Smooth muscle cell (in vitro differentiated cells): ENCODE measurements around the gene NR5A1. TPM values are rescaled to one million over a fixed set of nuclear protein-coding genes. Genes with fewer than 3 reads are reported as not detected.

Experiments used
- DNase-seq: peaks from one replicate; lab custom pipeline; 2025; ENCODE audit not compliant: unreplicated experiment; lab: John Stamatoyannopoulos, UW
- H2AFZ ChIP-seq: fragments of 200-600 bp; sonication (generic); 2 replicates; pipeline ENCODE4 v1.6.0; 2016; ENCODE audit warnings: antibody characterized with exemption, low read depth, mild to moderate bottlenecking
- H3F3A ChIP-seq: fragments of 200-600 bp; sonication (generic); 2 replicates; pipeline ENCODE4 v1.6.0; 2017; ENCODE audit warnings: antibody characterized with exemption, low read depth
- H3K27ac ChIP-seq: fragments of 200-600 bp; sonication (generic); 2 replicates; pipeline ENCODE4 v1.5.1; 2016; ENCODE audit warnings: low read depth, mild to moderate bottlenecking
- H3K27me3 ChIP-seq: fragments of 200-600 bp; sonication (generic); 2 replicates; pipeline ENCODE4 v1.6.1; 2016; ENCODE audit warnings: low read depth, mild to moderate bottlenecking
- H3K36me3 ChIP-seq: fragments of 200-600 bp; sonication (generic); 2 replicates; pipeline ENCODE4 v1.5.1; 2016; ENCODE audit warnings: low read depth
- H3K4me1 ChIP-seq: fragments of 200-600 bp; sonication (generic); 2 replicates; pipeline ENCODE4 v1.5.1; 2016; ENCODE audit warnings: low read depth
- H3K4me2 ChIP-seq: fragments of 200-600 bp; sonication (generic); 2 replicates; pipeline ENCODE4 v1.6.0; 2016; ENCODE audit warnings: mild to moderate bottlenecking
- H3K4me3 ChIP-seq: fragments of 200-600 bp; sonication (generic); 2 replicates; pipeline ENCODE4 v1.5.1; 2016; ENCODE audit warnings: mild to moderate bottlenecking
- H3K79me2 ChIP-seq: fragments of 200-600 bp; sonication (generic); 2 replicates; pipeline ENCODE4 v1.6.0; 2016; ENCODE audit warnings: low read depth, mild to moderate bottlenecking
- H3K9ac ChIP-seq: fragments of 200-600 bp; sonication (generic); 2 replicates; pipeline ENCODE4 v1.6.0; 2016; ENCODE audit warnings: low read depth
- H3K9me3 ChIP-seq: fragments of 200-600 bp; sonication (generic); replicated peaks from 2 replicates; pipeline ENCODE4 v1.5.1; 2016; ENCODE audit warnings: low read depth
- H4K20me1 ChIP-seq: fragments of 200-600 bp; sonication (generic); 2 replicates; pipeline ENCODE4 v1.6.0; 2016; ENCODE audit warnings: low read depth
- CTCF ChIP-seq: fragments of 200-600 bp; sonication (generic); IDR thresholded peaks from 2 replicates; pipeline ENCODE4 v1.5.1; 2017; ENCODE audit warnings: borderline replicate concordance, mild to moderate bottlenecking, antibody characterized with exemption; ENCODE audit not compliant: insufficient read depth, poor library complexity, severe bottlenecking
- WGBS: methylation state at CpG from one replicate; pipeline ENCODE4 v1.1.7; 2016; ENCODE audit warnings: low lambda C conversion rate; 5-methylcytosine and 5-hydroxymethylcytosine counted together
- polyA plus RNA-seq: library from polyadenylated mRNA; unstranded; fragments of >200 nt; fragmentation: Nextera tagmentation; extraction: Ambion mirVana; gene quantifications from 2 replicates; pipeline ENCODE4 v1.2.1, GENCODE V29; 2016
- total RNA-seq: library from RNA; depleted of rRNA; stranded (reverse); fragments of >200 nt; gene quantifications from 2 replicates; pipeline ENCODE4 v1.2.3, GENCODE V29; 2014

Gene NR5A1
- total and polyA plus RNA-seq, 2 experiments from 2014 or later: not detected

DNA sequence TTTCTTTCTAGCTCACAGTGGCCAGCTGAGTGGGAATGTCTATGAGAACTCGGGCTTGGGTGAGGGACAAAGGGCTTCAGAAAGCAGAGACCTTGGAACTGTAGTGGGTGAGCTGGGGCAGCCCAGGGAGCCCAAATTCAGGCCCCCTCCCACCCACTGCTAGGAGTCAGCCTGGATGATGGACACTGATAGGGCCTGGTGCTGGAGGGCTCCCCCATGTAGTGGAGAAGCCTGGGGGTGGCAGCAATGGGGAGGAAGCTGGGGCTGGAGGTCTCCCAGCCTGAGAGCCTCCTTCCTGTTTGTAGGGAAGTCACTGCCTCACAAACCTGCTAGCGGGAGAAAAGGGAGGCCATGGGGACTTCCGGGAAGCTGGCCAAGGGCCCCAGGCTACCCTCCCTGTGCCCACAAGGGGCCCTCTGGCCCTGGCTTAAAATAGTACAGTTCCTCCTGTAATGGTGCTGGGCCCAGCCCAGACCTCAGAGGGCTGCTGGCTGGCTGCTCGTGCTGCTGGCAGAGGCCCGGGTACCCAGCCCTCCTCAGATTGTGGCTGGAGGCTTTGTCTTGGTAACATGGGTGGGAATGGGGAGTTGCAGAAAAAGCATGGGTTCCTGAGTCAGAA lies 6.3 kb upstream of the NR5A1 start:
- no peaks in the 10 kb centered on the region for H3K27me3 ChIP-seq
- no peak for DNase-seq
- H3K36me3 ChIP-seq: no peaks in the 10 kb centered on the region
- no peak for TF ChIP-seq CTCF
- no peak overlapping the region for H2AFZ ChIP-seq
- no peak overlapping the region for H3K9ac ChIP-seq
- H3K4me2 ChIP-seq: no peak overlapping the region
- no peaks in the 10 kb centered on the region for H3K9me3 ChIP-seq
- no peak overlapping the region for H3K27ac ChIP-seq
- H3F3A ChIP-seq: no peaks in the 10 kb centered on the region
- no peaks in the 10 kb centered on the region for H3K79me2 ChIP-seq
- no peaks in the 10 kb centered on the region for H3K4me1 ChIP-seq
- WGBS: 73% methylated on average over 5 of the region's 5 CpGs
- H4K20me1 ChIP-seq: no peaks in the 10 kb centered on the region
- no peak overlapping the region for H3K4me3 ChIP-seq

- Histone ChIP-seq H3K79me2 (no peaks in the 10 kb centered on the region), H3K9me3 (no peaks in the 10 kb centered on the region), H3F3A (no peaks in the 10 kb centered on the region), H3K9ac (no peak overlapping the region), H3K36me3 (no peaks in the 10 kb centered on the region), H3K27me3 (no peaks in the 10 kb centered on the region), H4K20me1 (no peaks in the 10 kb centered on the region), H2AFZ (no peak overlapping the region), H3K4me2 (no peak overlapping the region), H3K4me3 (no peak overlapping the region), H3K4me1 (no peaks in the 10 kb centered on the region), H3K27ac (no peak overlapping the region)
- 89% methylated on average over 9 of the region's 9 CpGs for WGBS
- TF ChIP-seq CTCF: no peak
- DNase-seq: no peak
Observed at GRCh38 chr9:124512806-124513204, 5.6 kb upstream of the NR5A1 start.

DNA sequence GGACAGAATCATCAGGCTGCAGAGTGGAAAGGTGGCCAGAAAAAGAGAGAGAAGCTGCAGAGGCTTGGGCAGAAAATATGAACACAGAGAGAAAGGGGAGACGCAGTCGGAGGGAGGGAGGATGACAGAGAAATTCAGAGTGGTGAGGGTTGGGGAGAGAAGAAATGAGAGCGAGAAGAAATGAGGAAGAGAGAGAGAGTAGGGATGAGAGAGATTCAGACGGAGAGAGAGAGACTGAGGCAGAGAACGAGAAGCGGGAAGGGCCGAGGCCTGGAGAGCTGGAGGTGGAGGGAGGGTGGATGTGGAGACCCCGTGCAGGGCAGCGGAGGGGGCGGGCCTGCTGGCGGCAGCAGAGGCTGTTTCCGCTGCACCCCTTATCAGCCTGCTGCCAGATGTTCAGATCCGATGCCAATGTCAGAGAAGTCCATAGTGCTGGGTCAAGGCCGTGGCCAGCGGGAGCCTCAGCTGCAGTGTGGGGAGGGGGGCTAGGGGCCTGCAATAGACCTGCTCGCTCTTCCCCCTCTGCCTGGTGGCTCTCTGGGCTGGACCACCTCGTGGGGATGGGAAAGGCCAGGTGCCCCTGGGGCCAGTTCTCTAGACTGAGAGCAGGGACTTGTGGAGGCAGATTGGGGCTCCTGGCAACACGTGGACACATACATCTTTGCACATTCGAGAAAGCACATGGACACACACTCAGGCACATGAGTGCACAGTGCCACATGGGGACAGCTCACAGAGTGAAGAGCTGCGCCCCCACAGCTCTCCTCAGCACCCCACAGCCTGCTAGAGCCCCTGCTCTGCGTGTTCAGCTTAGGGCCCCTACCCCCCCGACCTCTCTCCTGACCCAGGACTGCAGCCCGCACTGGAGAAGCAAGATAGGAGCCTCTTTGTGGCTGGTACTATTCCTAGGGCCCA lies 4.9 kb upstream of the NR5A1 start:
- WGBS: 75% methylated on average over 21 of the region's 23 CpGs
- Histone ChIP-seq H2AFZ (no peak overlapping the region), H3K4me2 (no peak overlapping the region), H3F3A (no peaks in the 10 kb centered on the region), H3K79me2 (no peaks in the 10 kb centered on the region), H4K20me1 (no peaks in the 10 kb centered on the region), H3K27me3 (no peaks in the 10 kb centered on the region), H3K4me3 (no peak overlapping the region), H3K36me3 (no peaks in the 10 kb centered on the region), H3K9me3 (no peaks in the 10 kb centered on the region), H3K4me1 (no peaks in the 10 kb centered on the region), H3K27ac (no peak overlapping the region), H3K9ac (no peak overlapping the region)
- no peak for DNase-seq
- TF ChIP-seq CTCF: no peak
